HepG2 (cell line): ENCODE measurements around the gene OSCP1. TPM values are rescaled to one million over a fixed set of nuclear protein-coding genes. Genes with fewer than 3 reads are reported as not detected.

ENCODE experiments used
- AHR ChIP-seq: IDR thresholded peaks from 2 replicates; pipeline ENCODE4 v1.6.1; 2018; ENCODE audit warnings: missing genetic modification reagents, missing compliant biosample characterization
- BHLHE40 ChIP-seq: IDR thresholded peaks from 2 replicates; pipeline ENCODE4 v1.6.1; 2011; ENCODE audit warnings: low read length, improper control_type of control experiment
- CHCHD3 ChIP-seq: sonication (generic); formaldehyde crosslinking; IDR thresholded peaks from 2 replicates; pipeline ENCODE4 v1.8.0; 2022; ENCODE audit warnings: mild to moderate bottlenecking, missing genetic modification reagents, moderate library complexity
- ELF1 ChIP-seq: sonication (generic); formaldehyde crosslinking; IDR thresholded peaks from 2 replicates; pipeline ENCODE4 v1.4.0; 2020; ENCODE audit warnings: missing genetic modification reagents
- HIVEP1 ChIP-seq: sonication (generic); formaldehyde crosslinking; IDR thresholded peaks from 2 replicates; pipeline ENCODE4 v1.4.0; 2020; ENCODE audit warnings: mild to moderate bottlenecking, missing genetic modification reagents
- MTF1 ChIP-seq: sonication (generic); formaldehyde crosslinking; IDR thresholded peaks from 2 replicates; pipeline ENCODE4 v1.5.0; 2020; ENCODE audit warnings: missing genetic modification reagents
- NFYB ChIP-seq: sonication (generic); formaldehyde crosslinking; IDR thresholded peaks from 2 replicates; pipeline ENCODE4 v1.4.0; 2020; ENCODE audit warnings: missing genetic modification reagents
- PHF21A ChIP-seq: sonication (generic); formaldehyde crosslinking; IDR thresholded peaks from 2 replicates; pipeline ENCODE4 v1.5.0; 2020; ENCODE audit warnings: mild to moderate bottlenecking, missing genetic modification reagents
- REL ChIP-seq: sonication (generic); formaldehyde crosslinking; conservative IDR thresholded peaks from 2 replicates; pipeline ENCODE4 v1.8.0; 2022; ENCODE audit warnings: mild to moderate bottlenecking, missing genetic modification reagents, moderate library complexity
- SYNCRIP ChIP-seq: fragments of 200-400 bp; formaldehyde crosslinking; IDR thresholded peaks from 2 replicates; pipeline ENCODE4 v1.6.1; 2018; ENCODE audit warnings: mild to moderate bottlenecking, low read depth, low read length; ENCODE audit not compliant: insufficient read depth
- YEATS2 ChIP-seq: sonication (generic); formaldehyde crosslinking; IDR thresholded peaks from 2 replicates; pipeline ENCODE4 v1.4.0; 2020; ENCODE audit warnings: missing genetic modification reagents, borderline replicate concordance
- YY1 ChIP-seq: IDR thresholded peaks from 2 replicates; pipeline ENCODE4 v1.6.1; 2011; ENCODE audit warnings: low read length, low read depth, moderate library complexity, mild to moderate bottlenecking; ENCODE audit not compliant: insufficient read depth, insufficient replicate concordance
- ZFAT ChIP-seq: sonication (generic); formaldehyde crosslinking; conservative IDR thresholded peaks from 2 replicates; pipeline ENCODE4 v1.8.1; 2023; ENCODE audit warnings: missing genetic modification reagents, inconsistent platforms
- ZFP62 ChIP-seq: sonication (generic); formaldehyde crosslinking; IDR thresholded peaks from 2 replicates; pipeline ENCODE4 v1.4.0; 2020; ENCODE audit warnings: missing genetic modification reagents
- ZNF17 ChIP-seq: sonication (generic); formaldehyde crosslinking; IDR thresholded peaks from 2 replicates; pipeline ENCODE4 v1.5.0; 2020; ENCODE audit warnings: mild to moderate bottlenecking, missing genetic modification reagents
- ZNF225 ChIP-seq: sonication (generic); formaldehyde crosslinking; IDR thresholded peaks from 2 replicates; pipeline ENCODE4 v1.4.0; 2020; ENCODE audit warnings: mild to moderate bottlenecking, missing genetic modification reagents
- ZNF337 ChIP-seq: sonication (generic); formaldehyde crosslinking; IDR thresholded peaks from 2 replicates; pipeline ENCODE4 v1.5.1; 2020; ENCODE audit warnings: missing genetic modification reagents, low read depth, mild to moderate bottlenecking, borderline replicate concordance
- ZNF501 ChIP-seq: sonication (generic); formaldehyde crosslinking; IDR thresholded peaks from 2 replicates; pipeline ENCODE4 v1.5.1; 2020; ENCODE audit warnings: mild to moderate bottlenecking, moderate library complexity, missing genetic modification reagents
- ZNF512B ChIP-seq: sonication (generic); formaldehyde crosslinking; IDR thresholded peaks from 2 replicates; pipeline ENCODE4 v1.5.1; 2020; ENCODE audit warnings: missing genetic modification reagents, mild to moderate bottlenecking, borderline replicate concordance
- ZNF552 ChIP-seq: sonication (generic); formaldehyde crosslinking; IDR thresholded peaks from 2 replicates; pipeline ENCODE4 v1.9.0; 2022; ENCODE audit warnings: missing genetic modification reagents, mild to moderate bottlenecking, borderline replicate concordance
- ZNF572 ChIP-seq: sonication (generic); formaldehyde crosslinking; IDR thresholded peaks from 2 replicates; pipeline ENCODE4 v1.5.1; 2020; ENCODE audit warnings: mild to moderate bottlenecking, missing genetic modification reagents
- ZNF619 ChIP-seq: sonication (generic); formaldehyde crosslinking; IDR thresholded peaks from 2 replicates; pipeline ENCODE4 v1.4.0; 2020; ENCODE audit warnings: mild to moderate bottlenecking, missing genetic modification reagents
- ZNF7 ChIP-seq: IDR thresholded peaks from 2 replicates; pipeline ENCODE4 v1.6.1; 2016; ENCODE audit warnings: missing biosample characterization, missing genetic modification reagents
- ZNF879 ChIP-seq: sonication (generic); formaldehyde crosslinking; IDR thresholded peaks from 2 replicates; pipeline ENCODE4 v1.8.1; 2023; ENCODE audit warnings: missing genetic modification reagents
- polyA plus RNA-seq, 8 experiments: library from polyadenylated mRNA; depleted of rRNA in 3 of 8; stranded (reverse) in 7 of 8; unstranded in 1 of 8; fragments of >200 nt; fragmentation: Illumina TruSeq in 4 of 8; extraction: Trizol in 4 of 8; gene quantifications; 2 replicates each; pipeline versions ENCODE4 v1.2.1 to v1.2.3, GENCODE V29; 2011 to 2016; ENCODE audit warnings: low read depth in 4 of 8, missing spikeins in 1 of 8, mixed read lengths in 1 of 8; ENCODE audit not compliant: insufficient read depth in 1 of 8
- total RNA-seq, 5 experiments: library from RNA; depleted of rRNA; stranded (reverse); fragments of >200 nt; fragmentation: Illumina TruSeq; extraction: Trizol; gene quantifications; 2 replicates each; pipeline ENCODE4 v1.2.3, GENCODE V29; 2016; ENCODE audit warnings: low read depth in 1 of 5

Gene OSCP1
- total and polyA plus RNA-seq, 2 of the 13 experiments (the other 11 are each of a cell fraction or from before 2014, with no cell fraction given): 0.60 to 0.84 TPM

- TF ChIP-seq ZNF17 (CRISPR knock-in tag) (no peak), ZNF619 (CRISPR knock-in tag) (no peak), ZNF879 (CRISPR knock-in tag) (peak; percentile 61; the same call in 1 of the 2 replicates), PHF21A (CRISPR knock-in tag) (peak; percentile 50; the same call in 1 of the 2 replicates), YEATS2 (CRISPR knock-in tag) (peak; percentile 91), ZNF512B (CRISPR knock-in tag) (no peak), ZNF225 (CRISPR knock-in tag) (peak; percentile 81), ZNF572 (no peak), AHR (peak; percentile 97), YY1 (peak; percentile 100), SYNCRIP (no peak), ZNF7 (no peak), CHCHD3 (CRISPR knock-in tag) (no peak; the same call in 1 of the 2 replicates), ZNF552 (peak; percentile 21), ZNF501 (peak; percentile 92), BHLHE40 (peak; percentile 98), REL (CRISPR knock-in tag) (peak; percentile 89; the same call in 1 of the 2 replicates), HIVEP1 (CRISPR knock-in tag) (peak; percentile 55; the same call in 1 of the 2 replicates), ZFP62 (CRISPR knock-in tag) (no peak), MTF1 (CRISPR knock-in tag) (no peak; the same call in 1 of the 2 replicates), ZNF337 (CRISPR knock-in tag) (peak; percentile 56; the same call in 1 of the 2 replicates), ELF1 (peak; percentile 85), ZFAT (CRISPR knock-in tag) (no peak; the same call in 1 of the 2 replicates), NFYB (CRISPR knock-in tag) (peak; percentile 63)
Observed at GRCh38 chr1:36463803-36464604, 13.8 kb upstream of the OSCP1 start, which contains the start of gene MRPS15 (continued).
